GM12875 (cell line): ENCODE data around the gene AP4M1.
"Not testable (repeated sequence)": the region's sequence is repeated elsewhere in the genome, so short reads cannot be mapped to it uniquely, and the experiment has no call there.

Source experiments
- H3K4me3 ChIP-seq: one replicate; pipeline ENCODE4 v1.5.1; 2011; ENCODE audit warnings: low read depth, low read length, control low read depth
- TF ChIP-seq, protein P1 (sequence below): IDR thresholded peaks from 2 replicates; pipeline ENCODE4 v1.5.1; 2011; ENCODE audit warnings: low read depth, mild to moderate bottlenecking, control low read depth, inconsistent platforms, low read length, moderate library complexity, borderline replicate concordance; ENCODE audit not compliant: insufficient read depth

AP4M1 gene

GRCh38 chr7:100128637-100128963 is 27.2 kb downstream of the AP4M1 start:
- TF ChIP-seq, protein P1, sequence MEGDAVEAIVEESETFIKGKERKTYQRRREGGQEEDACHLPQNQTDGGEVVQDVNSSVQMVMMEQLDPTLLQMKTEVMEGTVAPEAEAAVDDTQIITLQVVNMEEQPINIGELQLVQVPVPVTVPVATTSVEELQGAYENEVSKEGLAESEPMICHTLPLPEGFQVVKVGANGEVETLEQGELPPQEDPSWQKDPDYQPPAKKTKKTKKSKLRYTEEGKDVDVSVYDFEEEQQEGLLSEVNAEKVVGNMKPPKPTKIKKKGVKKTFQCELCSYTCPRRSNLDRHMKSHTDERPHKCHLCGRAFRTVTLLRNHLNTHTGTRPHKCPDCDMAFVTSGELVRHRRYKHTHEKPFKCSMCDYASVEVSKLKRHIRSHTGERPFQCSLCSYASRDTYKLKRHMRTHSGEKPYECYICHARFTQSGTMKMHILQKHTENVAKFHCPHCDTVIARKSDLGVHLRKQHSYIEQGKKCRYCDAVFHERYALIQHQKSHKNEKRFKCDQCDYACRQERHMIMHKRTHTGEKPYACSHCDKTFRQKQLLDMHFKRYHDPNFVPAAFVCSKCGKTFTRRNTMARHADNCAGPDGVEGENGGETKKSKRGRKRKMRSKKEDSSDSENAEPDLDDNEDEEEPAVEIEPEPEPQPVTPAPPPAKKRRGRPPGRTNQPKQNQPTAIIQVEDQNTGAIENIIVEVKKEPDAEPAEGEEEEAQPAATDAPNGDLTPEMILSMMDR = no peak
- no peak overlapping the region for H3K4me3 ChIP-seq

DNA sequence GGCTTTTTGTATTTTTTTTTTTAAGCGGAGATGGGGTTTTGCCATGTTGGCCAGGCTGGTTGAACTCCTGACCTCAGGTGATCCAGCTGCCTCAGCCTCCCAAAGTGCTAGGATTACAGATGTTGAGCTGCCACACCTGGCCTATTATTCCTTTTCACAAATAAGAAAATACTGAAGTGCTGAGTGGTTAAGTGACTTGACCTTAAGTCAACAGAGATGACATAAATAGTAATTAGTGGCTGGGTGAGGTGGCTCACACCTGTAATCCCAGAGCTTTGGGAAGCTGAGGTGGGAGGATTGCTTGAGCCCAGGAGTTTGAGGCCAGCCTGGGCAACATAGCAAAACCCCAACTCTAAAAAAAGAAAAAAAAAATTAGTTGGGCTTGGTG is 28.8 kb downstream of the AP4M1 start:
- not testable (repeated sequence) for H3K4me3 ChIP-seq

- TF ChIP-seq, protein P1 = peak; percentile 80
- no peak overlapping the region for H3K4me3 ChIP-seq
These were observed 29.4 kb downstream of the AP4M1 start for GRCh38 chr7:100130608-100131453.

- TF ChIP-seq, protein P1 = no peak
- no peak overlapping the region for H3K4me3 ChIP-seq
These were observed 30.7 kb downstream of the AP4M1 start for GRCh38 chr7:100132126-100132525.

DNA sequence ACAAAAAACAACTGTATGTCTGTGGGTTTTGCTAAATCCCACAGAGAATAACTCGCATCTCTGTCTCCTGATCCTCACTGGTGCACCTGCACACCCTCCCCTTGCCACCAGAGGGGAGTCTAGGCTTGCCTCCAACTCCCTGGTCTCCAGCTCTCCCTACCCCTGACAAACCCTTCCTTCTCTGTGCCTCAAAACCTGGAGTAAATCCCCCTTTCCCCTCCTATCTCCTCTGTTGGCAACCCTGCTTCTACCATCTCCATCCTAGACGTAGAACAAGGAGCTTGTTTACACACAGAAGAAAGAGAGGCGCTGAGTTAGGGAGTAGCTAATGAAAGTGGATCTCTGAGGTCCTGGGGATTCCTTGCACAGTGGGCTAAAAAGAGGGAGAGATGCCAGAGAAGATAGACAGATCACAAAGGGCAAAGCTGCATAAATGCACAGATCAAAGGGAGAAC is 31.3 kb downstream of the AP4M1 start:
- no peak overlapping the region for H3K4me3 ChIP-seq
- TF ChIP-seq, protein P1 = peak; percentile 96

DNA sequence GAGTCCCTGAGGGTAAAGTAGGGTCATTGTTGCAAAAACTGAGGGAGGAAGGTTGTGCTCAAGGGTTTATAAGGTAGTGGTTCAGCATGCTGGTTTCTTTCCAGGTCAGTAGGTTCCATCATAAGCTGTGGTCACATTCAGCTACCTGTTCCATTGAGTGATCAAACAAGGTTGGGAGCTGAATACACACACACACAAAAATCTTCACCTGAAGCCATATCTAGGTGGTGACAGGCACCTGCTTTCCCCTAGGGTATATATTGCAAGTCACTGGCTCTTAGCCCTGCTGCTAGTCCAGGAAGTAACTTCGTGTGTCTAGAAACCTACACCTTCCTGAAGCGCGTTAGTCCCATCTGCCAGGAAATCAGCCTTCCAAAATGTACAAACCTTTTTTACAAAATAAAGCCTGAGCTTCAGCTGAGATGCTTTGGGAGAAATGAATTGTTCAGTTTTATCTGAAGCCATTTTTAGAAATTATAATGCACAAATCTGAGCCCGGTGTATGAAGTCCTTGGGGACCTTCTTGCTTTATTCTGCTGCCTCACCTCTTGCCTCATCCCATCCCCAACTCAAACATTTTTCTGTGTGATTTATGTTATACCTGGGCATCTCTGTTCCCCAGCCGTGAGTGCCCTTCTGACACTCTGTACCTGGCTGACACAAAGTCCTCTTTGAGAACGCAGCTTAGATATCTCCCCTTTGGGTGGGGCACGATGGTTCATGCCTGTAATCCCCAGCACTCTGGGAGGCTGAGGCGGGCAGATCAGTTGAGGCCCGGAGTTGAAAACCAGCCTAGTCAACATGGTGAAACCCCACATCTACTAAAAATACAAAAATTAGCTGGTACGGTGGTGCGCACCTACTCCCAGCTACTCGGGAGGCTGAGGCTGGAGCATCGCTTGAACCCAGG is 36.7 kb downstream of the AP4M1 start:
- no peak overlapping the region for H3K4me3 ChIP-seq
- TF ChIP-seq, protein P1 = no peak

DNA sequence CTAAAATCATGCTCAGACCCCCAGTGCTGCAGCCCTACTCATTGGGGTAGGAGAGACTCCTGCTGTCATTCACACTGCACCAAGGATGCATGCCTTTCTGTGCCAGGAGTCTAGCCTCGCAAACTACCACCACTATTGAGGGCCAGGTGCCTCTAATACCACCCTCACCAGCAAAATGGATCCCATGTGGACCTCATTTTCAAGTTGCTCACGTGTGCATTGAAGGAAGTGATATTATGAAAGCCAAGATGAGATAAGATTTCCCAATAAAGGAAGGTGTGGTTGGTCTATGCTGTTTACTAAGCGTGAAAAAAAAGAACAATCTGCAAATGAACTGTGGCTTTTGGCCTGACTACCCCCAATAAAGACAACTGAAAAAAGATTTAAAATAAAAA is 40.1 kb downstream of the AP4M1 start:
- TF ChIP-seq, protein P1 = no peak
- no peak overlapping the region for H3K4me3 ChIP-seq
